Testis (tissue), 3 donors: Measurements from ENCODE around the gene CHRNE. TPM values are rescaled to one million over a fixed set of nuclear protein-coding genes. Genes with fewer than 3 reads are reported as not detected.
A peak's percentile ranks its signal among the peaks of the same experiment; 100 is the strongest.

Experiments
- DNase-seq: peaks from one replicate; pipeline ENCODE4 v3.0.0-alpha.2; 2019
- H3K27ac ChIP-seq, 2 donors: fragments of 200-600 bp; sonication (generic); one replicate each; pipeline ENCODE4 v1.5.1; 2019
- H3K27me3 ChIP-seq: fragments of 200-600 bp; sonication (generic); one replicate; pipeline ENCODE4 v1.5.1; 2019
- H3K36me3 ChIP-seq: fragments of 200-600 bp; sonication (generic); one replicate; pipeline ENCODE4 v1.5.1; 2017; ENCODE audit warnings: low read depth; ENCODE audit errors: missing control alignments
- H3K4me1 ChIP-seq: fragments of 200-600 bp; sonication (generic); one replicate; pipeline ENCODE4 v1.5.1; 2019
- H3K4me3 ChIP-seq, 2 donors: fragments of 200-600 bp; sonication (generic); one replicate each; pipeline ENCODE4 v1.5.1; 2017 to 2019
- H3K9me3 ChIP-seq: fragments of 200-600 bp; sonication (generic); one replicate; pipeline ENCODE4 v1.5.1; 2017
- CTCF ChIP-seq, 3 experiments: fragments of 450-650 bp in 2 of 3; fragments of 200-600 bp in 1 of 3; sonication (generic) in 1 of 3; IDR thresholded peaks; one replicate each; pipeline ENCODE4 v1.5.1; 2016 to 2019; ENCODE audit warnings: antibody characterized with exemption in 3 of 3, mild to moderate bottlenecking in 2 of 3, moderate library complexity in 1 of 3
- POLR2A ChIP-seq: fragments of 450-650 bp; IDR thresholded peaks from one replicate; pipeline ENCODE4 v1.6.1; 2017; ENCODE audit warnings: antibody characterized with exemption, mild to moderate bottlenecking, moderate library complexity
- WGBS, 2 donors: methylation state at CpG; one replicate each; pipeline ENCODE4 v1.1.5; 2018; 5-methylcytosine and 5-hydroxymethylcytosine counted together
- intact Hi-C: fragments of 100-400 bp; cut with DNase I; formaldehyde crosslinking; loops from one replicate; pipeline ENCODE4 v1.15.1; 2023; ENCODE audit warnings: low total_unique reads
- polyA plus RNA-seq: library from polyadenylated mRNA; stranded (reverse); fragments of 350-450 nt; fragmentation: Illumina TruSeq; extraction: RNeasy Lipid Tissue Mini Kit (QIAGEN cat#74804); gene quantifications from one replicate; pipeline ENCODE4 v1.2.3, GENCODE V29; 2014; ENCODE audit warnings: low read depth, low replicate concordance; ENCODE audit not compliant: insufficient read depth
- total RNA-seq, 2 donors: library from RNA; depleted of rRNA; stranded (reverse); fragments of >200 nt; gene quantifications; one replicate each; pipeline ENCODE4 v1.2.3, GENCODE V29; 2016

CHRNE gene
- total and polyA plus RNA-seq, 3 donors from 2014 or later, result 1.4 to 2.6 (median 1.4) TPM

- DNase-seq, result peak; percentile 70
- no peaks in the 10 kb centered on the region for H3K36me3 ChIP-seq
- peaks cover 20% of the 10 kb centered on the region for H3K4me1 ChIP-seq
- H3K4me3 ChIP-seq, result peak overlapping the region; percentile 90 to 99
- WGBS, 2 donors, result 0 to 2% methylated on average over 10 to 55 of the region's 75 CpGs
- H3K27me3 ChIP-seq, result no peaks in the 10 kb centered on the region
- H3K9me3 ChIP-seq, result no peaks in the 10 kb centered on the region
- TF ChIP-seq CTCF (IDR thresholded peaks at IDR 0.05), result no peak
- TF ChIP-seq POLR2A, result no peak
- peak overlapping the region; percentile 82 to 91 for H3K27ac ChIP-seq
- intact Hi-C loops, result no loop called here
Measured at GRCh38 chr17:4949321-4950074, 46.6 kb upstream of the CHRNE start.

GRCh38 chr17:4948931-4949320 is 46.0 kb upstream of the CHRNE start:
- 0 to 1% methylated on average over 19 to 40 of the region's 40 CpGs for WGBS, 2 donors
- Histone ChIP-seq H3K27me3 (no peaks in the 10 kb centered on the region), H3K4me1 (peaks cover 20% of the 10 kb centered on the region), H3K36me3 (no peaks in the 10 kb centered on the region), H3K9me3 (no peaks in the 10 kb centered on the region), H3K27ac (peak overlapping the region; percentile 82 to 91), H3K4me3 (peak overlapping the region; percentile 90 to 99)
- DNase-seq, result peak; percentile 76
- intact Hi-C loops, result no loop called here
- TF ChIP-seq POLR2A, result no peak
- no peak for TF ChIP-seq CTCF (IDR thresholded peaks at IDR 0.05)

- peak within 1 kb of the TSS; percentile 90 to 99 for H3K4me3 ChIP-seq
- intact Hi-C loops, result no loop called here
- no peaks in the 10 kb centered on the region for H3K36me3 ChIP-seq
- peaks cover 20% of the 10 kb centered on the region for H3K4me1 ChIP-seq
- H3K27ac ChIP-seq, result peak within 1 kb of the TSS; percentile 91 to 92
- H3K27me3 ChIP-seq, result no peaks in the 10 kb centered on the region
- no peak for TF ChIP-seq CTCF (IDR thresholded peaks at IDR 0.05)
- TF ChIP-seq POLR2A, result no peak
- WGBS, 2 donors, result 0% methylated on average over 23 to 28 of the region's 59 CpGs
- H3K9me3 ChIP-seq, result no peaks in the 10 kb centered on the region
- peak; percentile 93 for DNase-seq
Measured at GRCh38 chr17:4948166-4948930, 45.5 kb upstream of the CHRNE start, which contains the start of gene PFN1. Gene PFN1 (minus strand): TSS chr17:4948530. CDS start chr17:4948394, 136 bp downstream.

GRCh38 chr17:4947411-4948165 is 44.7 kb upstream of the CHRNE start:
- peaks cover 20% of the 10 kb centered on the region for H3K4me1 ChIP-seq
- H3K9me3 ChIP-seq, result no peaks in the 10 kb centered on the region
- intact Hi-C loops, result no loop called here
- no peaks in the 10 kb centered on the region for H3K36me3 ChIP-seq
- peak overlapping the region; percentile 90 to 99 for H3K4me3 ChIP-seq
- no peaks in the 10 kb centered on the region for H3K27me3 ChIP-seq
- WGBS, 2 donors, result 0 to 2% methylated on average over 19 to 48 of the region's 56 CpGs
- no peak for TF ChIP-seq POLR2A
- TF ChIP-seq CTCF (IDR thresholded peaks at IDR 0.05), result no peak
- peak; percentile 56 for DNase-seq
- H3K27ac ChIP-seq, result peak overlapping the region; percentile 91 to 92
